H9 (cell line): ENCODE results near the gene PMF1. TPM values are rescaled to one million over a fixed set of nuclear protein-coding genes. Genes with fewer than 3 reads are reported as not detected.
A peak's percentile ranks its signal among the peaks of the same experiment; 100 is the strongest.

ENCODE experiments used
- DNase-seq: peaks from one replicate; pipeline ENCODE4 v3.0.0-alpha.2; 2017
- H2AFZ ChIP-seq: one replicate; pipeline ENCODE4 v1.6.1; 2013; ENCODE audit warnings: mild to moderate bottlenecking, low read length, control low read depth, moderate library complexity
- H2AK5ac ChIP-seq: 2 replicates; pipeline ENCODE4 v1.6.1; 2013; ENCODE audit warnings: low read length, control low read depth, mixed read lengths; ENCODE audit not compliant: insufficient read length
- H2BK120ac ChIP-seq: one replicate; pipeline ENCODE4 v1.6.1; 2013; ENCODE audit warnings: low read depth, mild to moderate bottlenecking, low read length, control low read depth, inconsistent platforms; ENCODE audit not compliant: poor library complexity, severe bottlenecking
- H2BK12ac ChIP-seq: 2 replicates; pipeline ENCODE4 v1.6.1; 2013; ENCODE audit warnings: low read length, control low read depth, mixed read lengths, low read depth; ENCODE audit not compliant: insufficient read length
- H2BK15ac ChIP-seq: 2 replicates; pipeline ENCODE4 v1.6.1; 2013; ENCODE audit warnings: low read depth, low read length, control low read depth
- H2BK20ac ChIP-seq: one replicate; pipeline ENCODE4 v1.6.1; 2013; ENCODE audit warnings: low read depth, mild to moderate bottlenecking, low read length, control low read depth, inconsistent platforms; ENCODE audit not compliant: poor library complexity, severe bottlenecking
- H2BK5ac ChIP-seq: 2 replicates; pipeline ENCODE4 v1.6.1; 2013; ENCODE audit warnings: low read length, control low read depth, mixed read lengths; ENCODE audit not compliant: insufficient read length
- H3K14ac ChIP-seq: 2 replicates; pipeline ENCODE4 v1.6.1; 2013; ENCODE audit warnings: low read length, control low read depth; ENCODE audit not compliant: insufficient read depth
- H3K18ac ChIP-seq: 2 replicates; pipeline ENCODE4 v1.6.1; 2013; ENCODE audit warnings: low read depth, mild to moderate bottlenecking, mixed read lengths, low read length, control low read depth; ENCODE audit not compliant: insufficient read length
- H3K23ac ChIP-seq: 2 replicates; pipeline ENCODE4 v1.6.1; 2013; ENCODE audit warnings: low read length, control low read depth, mixed read lengths, low read depth; ENCODE audit not compliant: insufficient read length
- H3K23me2 ChIP-seq: 2 replicates; pipeline ENCODE4 v1.6.1; 2013; ENCODE audit warnings: low read depth, mild to moderate bottlenecking, mixed read lengths, low read length, control low read depth; ENCODE audit not compliant: insufficient read length, poor library complexity, severe bottlenecking
- H3K27ac ChIP-seq: 2 replicates; pipeline ENCODE4 v1.5.1; 2013; ENCODE audit warnings: low read length, control low read depth, mixed read lengths, low read depth; ENCODE audit not compliant: insufficient read length
- H3K27me3 ChIP-seq: 2 replicates; pipeline ENCODE4 v1.6.1; 2013; ENCODE audit warnings: low read length, control low read depth, inconsistent platforms; ENCODE audit not compliant: insufficient read depth
- H3K4ac ChIP-seq: 2 replicates; pipeline ENCODE4 v1.6.1; 2013; ENCODE audit warnings: low read depth, mild to moderate bottlenecking, control low read depth, inconsistent platforms, low read length, moderate library complexity
- H3K4me1 ChIP-seq: 2 replicates; pipeline ENCODE4 v1.6.1; 2013; ENCODE audit warnings: low read length, control low read depth, inconsistent platforms; ENCODE audit not compliant: insufficient read depth
- H3K4me2 ChIP-seq: 2 replicates; pipeline ENCODE4 v1.6.1; 2013; ENCODE audit warnings: low read length, control low read depth, mixed read lengths; ENCODE audit not compliant: insufficient read length, insufficient read depth
- H3K56ac ChIP-seq: 2 replicates; pipeline ENCODE4 v1.6.1; 2013; ENCODE audit warnings: low read depth, mild to moderate bottlenecking, mixed read lengths, low read length, control low read depth; ENCODE audit not compliant: insufficient read length
- H3K79me1 ChIP-seq: 2 replicates; pipeline ENCODE4 v1.6.1; 2013; ENCODE audit warnings: low read depth, mild to moderate bottlenecking, moderate library complexity, low read length, control low read depth, inconsistent platforms; ENCODE audit not compliant: insufficient read depth, poor library complexity, severe bottlenecking
- H3K79me2 ChIP-seq: 2 replicates; pipeline ENCODE4 v1.6.1; 2013; ENCODE audit warnings: low read length, control low read depth, inconsistent platforms; ENCODE audit not compliant: insufficient read depth
- H3K9ac ChIP-seq: 2 replicates; pipeline ENCODE4 v1.6.1; 2013; ENCODE audit warnings: low read length, control low read depth, mixed read lengths; ENCODE audit not compliant: insufficient read length; ENCODE audit errors: extremely low read depth
- H3K9me3 ChIP-seq: one replicate; pipeline ENCODE4 v1.6.1; 2013; ENCODE audit warnings: low read depth, low read length, inconsistent platforms; ENCODE audit not compliant: control insufficient read depth
- H3T11ph ChIP-seq: one replicate; pipeline ENCODE4 v1.6.1; 2013; ENCODE audit warnings: mild to moderate bottlenecking, low read length, control low read depth, inconsistent platforms
- H4K20me1 ChIP-seq: one replicate; pipeline ENCODE4 v1.6.1; 2013; ENCODE audit not compliant: control insufficient read depth, insufficient read length, insufficient read depth
- H4K5ac ChIP-seq: 2 replicates; pipeline ENCODE4 v1.6.1; 2013; ENCODE audit warnings: low read depth, mild to moderate bottlenecking, mixed read lengths, low read length, control low read depth; ENCODE audit not compliant: insufficient read length
- H4K8ac ChIP-seq: replicated peaks from 2 replicates; pipeline ENCODE4 v1.6.1; 2013; ENCODE audit warnings: low read length, control low read depth, mixed read lengths, low read depth; ENCODE audit not compliant: insufficient read length
- H4K91ac ChIP-seq: 2 replicates; pipeline ENCODE4 v1.6.1; 2013; ENCODE audit warnings: low read depth, mild to moderate bottlenecking, moderate library complexity, mixed read lengths, low read length, control low read depth; ENCODE audit not compliant: insufficient read length
- H3K27ac Mint-ChIP-seq, 3 experiments: 2 replicates in 2 of 3; 3 replicates in 1 of 3; pipeline ENCODE4 v1.8.0; 2020 to 2021; ENCODE audit warnings: mixed read lengths in 3 of 3, mild to moderate bottlenecking in 1 of 3, moderate library complexity in 1 of 3
- H3K27me3 Mint-ChIP-seq: 2 replicates; pipeline ENCODE4 v1.8.0; 2021; ENCODE audit warnings: low read depth, mild to moderate bottlenecking, moderate library complexity, mixed read lengths
- H3K36me3 Mint-ChIP-seq, 3 experiments: 2 replicates in 2 of 3; 3 replicates in 1 of 3; pipeline ENCODE4 v1.8.0; 2020 to 2021; ENCODE audit warnings: low read depth in 3 of 3, mixed read lengths in 3 of 3; ENCODE audit not compliant: insufficient read depth in 1 of 3
- H3K4me1 Mint-ChIP-seq, 2 experiments: 2 replicates each; pipeline ENCODE4 v1.8.0; 2020; ENCODE audit warnings: mixed read lengths in 2 of 2
- H3K4me3 Mint-ChIP-seq, 2 experiments: 2 replicates in 1 of 2; 3 replicates in 1 of 2; pipeline ENCODE4 v1.8.0; 2020 to 2021; ENCODE audit warnings: mild to moderate bottlenecking in 2 of 2, mixed read lengths in 2 of 2, moderate library complexity in 1 of 2
- H3K9me3 Mint-ChIP-seq, 2 experiments: 2 replicates in 1 of 2; 3 replicates in 1 of 2; pipeline ENCODE4 v1.8.0; 2020; ENCODE audit warnings: mild to moderate bottlenecking in 2 of 2, mixed read lengths in 2 of 2, moderate library complexity in 1 of 2
- WGBS: extraction: QIAGEN DNeasy Blood & Tissue Kit; methylation state at CpG from one replicate; pipeline ENCODE4 v1.1.7; 2013; ENCODE audit warnings: missing lambda C conversion rate, low lambda C conversion rate, mixed read lengths; ENCODE audit not compliant: insufficient read length; ENCODE audit errors: extremely low coverage; 5-methylcytosine and 5-hydroxymethylcytosine counted together
- total RNA-seq: library from RNA; stranded (reverse); gene quantifications from 2 replicates; pipeline ENCODE4 v1.2.1, GENCODE V29; 2021
- TF ChIP-seq, protein P1 (sequence below): fragments of 200-600 bp; sonication (generic); conservative IDR thresholded peaks from 3 replicates; pipeline ENCODE4 v1.8.0; 2021; ENCODE audit warnings: antibody characterized with exemption, mild to moderate bottlenecking

The PMF1 gene
- total RNA-seq, 1 experiment from 2014 or later, result 136 TPM

DNA sequence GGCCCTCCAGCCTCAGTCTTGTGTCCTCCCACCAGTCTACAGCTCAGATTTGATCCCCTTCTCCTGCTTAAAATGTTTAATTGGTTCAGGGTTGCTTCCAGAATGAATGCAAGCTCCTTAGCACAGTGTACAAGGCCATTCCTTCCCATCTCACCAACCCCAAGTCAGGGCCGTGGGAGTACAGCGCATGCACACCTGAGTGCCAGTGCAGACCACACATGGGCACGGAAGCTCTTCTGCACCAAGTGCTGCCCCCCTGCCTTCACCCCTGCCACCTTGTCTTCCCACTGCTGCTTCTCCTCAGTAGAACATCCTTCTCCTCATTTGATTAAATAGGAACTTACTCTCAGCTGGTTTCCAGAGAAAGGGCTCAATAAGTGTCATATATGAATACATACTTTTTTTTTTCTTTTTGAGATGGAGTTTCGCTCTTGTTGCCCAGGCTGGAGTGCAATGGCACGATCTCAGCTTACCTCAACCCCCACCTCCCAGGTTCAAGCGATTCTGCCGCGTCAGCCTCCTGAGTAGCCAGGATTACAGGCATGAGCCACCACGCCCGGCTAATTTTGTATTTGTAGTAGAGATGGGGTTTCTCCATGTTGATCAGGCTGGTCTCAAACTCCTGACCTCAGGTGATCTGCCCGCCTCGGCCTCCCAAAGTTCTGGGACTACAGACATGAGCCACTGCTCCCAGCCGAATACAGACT is 9.3 kb downstream of the PMF1 start:
- H2BK20ac ChIP-seq, result no peak overlapping the region
- no peaks in the 10 kb centered on the region; a peak in 1 of 5 replicates for H3K9me3 Mint-ChIP-seq
- no peak overlapping the region for H2BK120ac ChIP-seq
- no peaks in the 10 kb centered on the region for H3K27me3 Mint-ChIP-seq
- H4K91ac ChIP-seq, result no peak overlapping the region
- H3K36me3 Mint-ChIP-seq, result peaks cover 31 to 72% (median 61%) of the 10 kb centered on the region in 3 experiments
- no peaks in the 10 kb centered on the region; the same call in 1 of the 2 replicates for H3K27me3 ChIP-seq
- H4K8ac ChIP-seq, result no peak overlapping the region
- no peaks in the 10 kb centered on the region for H3K79me2 ChIP-seq
- H3K9me3 ChIP-seq, result no peaks in the 10 kb centered on the region
- no peak overlapping the region for H3K18ac ChIP-seq
- no peak overlapping the region for H2BK5ac ChIP-seq
- H3K27ac ChIP-seq, result no peak overlapping the region
- no peak overlapping the region for H3K56ac ChIP-seq
- H3K14ac ChIP-seq, result no peak overlapping the region
- H3K23ac ChIP-seq, result no peak overlapping the region
- H3K27ac Mint-ChIP-seq, result peak overlapping the region in 2 of 3 experiments; percentile 6 to 34; a peak in 4 of 7 replicates
- H2AFZ ChIP-seq, result no peak overlapping the region
- TF ChIP-seq, protein P1, sequence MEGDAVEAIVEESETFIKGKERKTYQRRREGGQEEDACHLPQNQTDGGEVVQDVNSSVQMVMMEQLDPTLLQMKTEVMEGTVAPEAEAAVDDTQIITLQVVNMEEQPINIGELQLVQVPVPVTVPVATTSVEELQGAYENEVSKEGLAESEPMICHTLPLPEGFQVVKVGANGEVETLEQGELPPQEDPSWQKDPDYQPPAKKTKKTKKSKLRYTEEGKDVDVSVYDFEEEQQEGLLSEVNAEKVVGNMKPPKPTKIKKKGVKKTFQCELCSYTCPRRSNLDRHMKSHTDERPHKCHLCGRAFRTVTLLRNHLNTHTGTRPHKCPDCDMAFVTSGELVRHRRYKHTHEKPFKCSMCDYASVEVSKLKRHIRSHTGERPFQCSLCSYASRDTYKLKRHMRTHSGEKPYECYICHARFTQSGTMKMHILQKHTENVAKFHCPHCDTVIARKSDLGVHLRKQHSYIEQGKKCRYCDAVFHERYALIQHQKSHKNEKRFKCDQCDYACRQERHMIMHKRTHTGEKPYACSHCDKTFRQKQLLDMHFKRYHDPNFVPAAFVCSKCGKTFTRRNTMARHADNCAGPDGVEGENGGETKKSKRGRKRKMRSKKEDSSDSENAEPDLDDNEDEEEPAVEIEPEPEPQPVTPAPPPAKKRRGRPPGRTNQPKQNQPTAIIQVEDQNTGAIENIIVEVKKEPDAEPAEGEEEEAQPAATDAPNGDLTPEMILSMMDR, result no peak
- H3K4me3 Mint-ChIP-seq, result no peak overlapping the region
- H2AK5ac ChIP-seq, result no peak overlapping the region
- H3K4me1 Mint-ChIP-seq, result peaks cover 5 to 7% of the 10 kb centered on the region in 2 experiments
- H3K79me1 ChIP-seq, result no peaks in the 10 kb centered on the region
- H3K9ac ChIP-seq, result no peak overlapping the region
- H3T11ph ChIP-seq, result no peak overlapping the region
- no peak overlapping the region for H3K4ac ChIP-seq
- WGBS, result no CpG with 5 or more reads among the region's 13 CpGs
- no peak overlapping the region for H3K4me2 ChIP-seq
- H3K23me2 ChIP-seq, result no peaks in the 10 kb centered on the region
- H2BK12ac ChIP-seq, result no peak overlapping the region
- no peak for DNase-seq
- no peak overlapping the region for H2BK15ac ChIP-seq
- H3K4me1 ChIP-seq, result no peaks in the 10 kb centered on the region
- no peak overlapping the region for H4K5ac ChIP-seq
- H4K20me1 ChIP-seq, result peaks cover 2% of the 10 kb centered on the region
